Astrocyte (in vitro differentiated cells and primary cell): ENCODE measurements around the gene CAMK1D.

Experiments used
- CTCF ChIP-seq: IDR thresholded peaks from 2 replicates; pipeline ENCODE4 v1.5.1; 2011; ENCODE audit warnings: low read depth, mild to moderate bottlenecking, inconsistent platforms, low read length, moderate library complexity; ENCODE audit not compliant: insufficient read depth
- EZH2 ChIP-seq: IDR thresholded peaks from 2 replicates; pipeline ENCODE4 v1.6.1; 2012; ENCODE audit warnings: mild to moderate bottlenecking, low read length, inconsistent platforms; ENCODE audit not compliant: insufficient read depth

GRCh38 chr10:12645449-12645848 is 296.1 kb downstream of the CAMK1D start:
- no peak for TF ChIP-seq CTCF
- no peak for TF ChIP-seq EZH2
